CD1c-positive myeloid dendritic cell (primary cell): ENCODE results near the gene XYLT2.
"Not testable (repeated sequence)": the region's sequence is repeated elsewhere in the genome, so short reads cannot be mapped to it uniquely, and the experiment has no call there.

Experiments
- DNase-seq: peaks from one replicate; pipeline ENCODE4 v3.0.0-alpha.2; 2016; ENCODE audit errors: extremely low spot score

XYLT2 gene

GRCh38 chr17:50319306-50320004 is 26.5 kb upstream of the XYLT2 start:
- no peak for DNase-seq

- DNase-seq = no peak
Measured at GRCh38 chr17:50322271-50322670, 23.7 kb upstream of the XYLT2 start.

GRCh38 chr17:50323060-50323459 is 22.9 kb upstream of the XYLT2 start:
- DNase-seq = no peak

GRCh38 chr17:50325906-50326305 is 20.0 kb upstream of the XYLT2 start:
- DNase-seq = no peak

- DNase-seq = no peak
Measured at GRCh38 chr17:50326831-50327364, 19.0 kb upstream of the XYLT2 start.

GRCh38 chr17:50328363-50329325 is 17.3 kb upstream of the XYLT2 start:
- DNase-seq = no peak

GRCh38 chr17:50329716-50330115 is 16.2 kb upstream of the XYLT2 start:
- DNase-seq = no peak

GRCh38 chr17:50330151-50330775 is 15.7 kb upstream of the XYLT2 start:
- DNase-seq = no peak

- no peak for DNase-seq
Measured at GRCh38 chr17:50331085-50331791, 14.7 kb upstream of the XYLT2 start.

- DNase-seq = no peak
Measured at GRCh38 chr17:50332196-50332595, 13.7 kb upstream of the XYLT2 start.

- DNase-seq = not testable (repeated sequence)
Measured at GRCh38 chr17:50333291-50334057, 12.5 kb upstream of the XYLT2 start.

GRCh38 chr17:50337956-50338355 is 8.0 kb upstream of the XYLT2 start:
- no peak for DNase-seq

GRCh38 chr17:50338645-50339044 is 7.3 kb upstream of the XYLT2 start:
- DNase-seq = no peak

GRCh38 chr17:50339381-50339780 is 6.5 kb upstream of the XYLT2 start:
- DNase-seq = no peak

GRCh38 chr17:50344731-50345365 is 1.1 kb upstream of the XYLT2 start:
- peak; percentile 21 for DNase-seq

GRCh38 chr17:50346313-50347116 is 589 bp downstream of the XYLT2 start:
- peak; percentile 34 for DNase-seq

- DNase-seq = no peak
Measured at GRCh38 chr17:50347117-50347893, 1.4 kb downstream of the XYLT2 start.

- no peak for DNase-seq
Measured at GRCh38 chr17:50347894-50348291, 2.0 kb downstream of the XYLT2 start.
